CD8-positive, alpha-beta memory T cell (primary cell): ENCODE measurements around the gene C5. TPM values are rescaled to one million over a fixed set of nuclear protein-coding genes. Genes with fewer than 3 reads are reported as not detected.

ENCODE experiments used
- CTCF ChIA-PET: fragments of 350-600 bp; sonication (Branson Sonifier 250); formaldehyde crosslinking; loops from one replicate; lab custom pipeline; 2021; ENCODE audit warnings: antibody characterized with exemption; lab: Charles Lee
- POLR2A ChIA-PET: fragments of 350-600 bp; sonication (Branson Sonifier 250); formaldehyde crosslinking; loops from one replicate; lab custom pipeline; 2021; ENCODE audit warnings: antibody characterized with exemption; lab: Charles Lee
- DNase-seq, 5 donors: peaks; one replicate each; pipeline versions ENCODE4 v3.0.0 to v3.0.0-alpha.2; 2020 to 2022; ENCODE audit warnings: mixed read lengths in 1 of 5
- H3K27ac ChIP-seq: one replicate; pipeline ENCODE4 v1.7.0; 2013; ENCODE audit warnings: low read depth, mild to moderate bottlenecking, low read length, moderate library complexity
- H3K27me3 ChIP-seq: 2 replicates; pipeline ENCODE4 v1.7.0; 2013; ENCODE audit warnings: low read length, mild to moderate bottlenecking; ENCODE audit not compliant: insufficient read depth, poor library complexity, severe bottlenecking
- H3K36me3 ChIP-seq: 2 replicates; pipeline ENCODE4 v1.7.0; 2013; ENCODE audit warnings: mild to moderate bottlenecking, low read length, moderate library complexity; ENCODE audit not compliant: insufficient read depth
- H3K4me1 ChIP-seq: 2 replicates; pipeline ENCODE4 v1.7.0; 2013; ENCODE audit warnings: mild to moderate bottlenecking, low read length, moderate library complexity; ENCODE audit not compliant: insufficient read depth
- H3K4me3 ChIP-seq: 2 replicates; pipeline ENCODE4 v1.7.0; 2013; ENCODE audit warnings: mild to moderate bottlenecking, low read length
- H3K9me3 ChIP-seq: 2 replicates; pipeline ENCODE4 v1.7.0; 2013; ENCODE audit warnings: mild to moderate bottlenecking, low read length
- H3K27ac Mint-ChIP-seq, 8 donors: one replicate each; pipeline ENCODE4 v1.8.0; 2020 to 2021; ENCODE audit warnings: mixed read lengths in 8 of 8, mild to moderate bottlenecking in 6 of 8, inconsistent platforms in 3 of 8, moderate library complexity in 3 of 8
- H3K27me3 Mint-ChIP-seq, 2 donors: one replicate each; pipeline ENCODE4 v1.8.0; 2020 to 2021; ENCODE audit warnings: mixed read lengths in 2 of 2, mild to moderate bottlenecking in 1 of 2, moderate library complexity in 1 of 2
- H3K36me3 Mint-ChIP-seq, 3 donors: one replicate each; pipeline ENCODE4 v1.8.0; 2020 to 2021; ENCODE audit warnings: mixed read lengths in 3 of 3, inconsistent platforms in 1 of 3, mild to moderate bottlenecking in 1 of 3
- H3K4me1 Mint-ChIP-seq, 3 donors: one replicate each; pipeline ENCODE4 v1.8.0; 2020 to 2021; ENCODE audit warnings: mixed read lengths in 3 of 3, inconsistent platforms in 1 of 3, mild to moderate bottlenecking in 1 of 3
- H3K4me3 Mint-ChIP-seq, 7 donors: one replicate each; pipeline ENCODE4 v1.8.0; 2020 to 2021; ENCODE audit warnings: mixed read lengths in 7 of 7, mild to moderate bottlenecking in 6 of 7, moderate library complexity in 4 of 7, inconsistent platforms in 2 of 7
- H3K9me3 Mint-ChIP-seq, 5 donors: one replicate each; pipeline ENCODE4 v1.8.0; 2020 to 2022; ENCODE audit warnings: mixed read lengths in 5 of 5, mild to moderate bottlenecking in 3 of 5, moderate library complexity in 2 of 5, inconsistent platforms in 1 of 5
- polyA plus RNA-seq: library from polyadenylated mRNA; unstranded; fragments of 300-500 nt; fragmentation: Illumina TruSeq; gene quantifications from one replicate; pipeline ENCODE4 v1.2.3, GENCODE V29; 2021
- total RNA-seq, 2 experiments: library from RNA; stranded (reverse); gene quantifications; one replicate each; pipeline ENCODE4 v1.2.3, GENCODE V29; 2021

C5 gene
- total and polyA plus RNA-seq, 3 experiments from 2014 or later: 1.1 to 1.3 TPM; not detected in 1

- Histone ChIP-seq H3K4me1 (no peaks in the 10 kb centered on the region), H3K27me3 (no peaks in the 10 kb centered on the region), H3K4me3 (no peak overlapping the region), H3K36me3 (no peaks in the 10 kb centered on the region), H3K9me3 (no peaks in the 10 kb centered on the region), H3K27ac (no peak overlapping the region)
- Mint-ChIP-seq H3K36me3 (no peaks in the 10 kb centered on the region), H3K27ac (no peak overlapping the region), H3K27me3 (no peaks in the 10 kb centered on the region), H3K4me1 (no peaks in the 10 kb centered on the region), H3K4me3 (no peak overlapping the region), H3K9me3 (no peaks in the 10 kb centered on the region)
- CTCF ChIA-PET: interaction anchor here (1.1 kb wide), 1 partner anchor 15 kb away, joined by 4 read pairs; no protein-coding TSS in a partner anchor
- DNase-seq: no peak
- POLR2A ChIA-PET: interaction anchor here (0.6 kb wide), 1 partner anchor 60 kb away, joined by 5 read pairs; no protein-coding TSS in a partner anchor
Measured at GRCh38 chr9:120950421-120951388, 99.4 kb downstream of the C5 start.

DNA sequence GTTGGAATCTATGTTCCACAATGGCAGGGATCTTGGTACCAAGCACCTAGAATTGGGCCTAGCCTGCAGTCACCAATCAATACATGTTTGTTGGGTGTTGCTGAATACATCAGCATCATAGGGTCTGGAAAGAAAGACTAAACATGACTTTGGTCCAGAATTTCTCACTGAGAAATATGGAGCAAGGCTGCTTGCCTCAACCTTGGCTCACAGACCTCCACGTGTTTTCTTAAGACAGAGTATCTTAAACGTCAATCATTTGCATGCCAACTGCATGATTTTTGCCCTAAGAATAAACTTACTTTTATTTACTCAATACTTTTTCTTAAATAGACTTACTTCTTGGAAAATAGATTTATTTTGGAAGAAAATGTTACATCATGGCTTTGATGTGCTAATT is 100.8 kb downstream of the C5 start:
- H3K4me3 ChIP-seq: no peak overlapping the region

GRCh38 chr9:120948824-120949223 is 101.3 kb downstream of the C5 start:
- no peak overlapping the region for H3K4me3 Mint-ChIP-seq
- CTCF ChIA-PET: no interaction called here
- H3K9me3 ChIP-seq: no peaks in the 10 kb centered on the region
- H3K36me3 ChIP-seq: no peaks in the 10 kb centered on the region
- POLR2A ChIA-PET: no interaction called here
- H3K27me3 Mint-ChIP-seq: no peaks in the 10 kb centered on the region
- H3K4me1 Mint-ChIP-seq: no peaks in the 10 kb centered on the region
- H3K27me3 ChIP-seq: no peaks in the 10 kb centered on the region
- H3K4me3 ChIP-seq: no peak overlapping the region
- no peak for DNase-seq
- H3K27ac ChIP-seq: no peak overlapping the region
- no peaks in the 10 kb centered on the region for H3K9me3 Mint-ChIP-seq
- no peaks in the 10 kb centered on the region for H3K4me1 ChIP-seq
- H3K36me3 Mint-ChIP-seq: no peaks in the 10 kb centered on the region
- no peak overlapping the region for H3K27ac Mint-ChIP-seq

More for the DNA sequence above, 100.8 kb downstream of the C5 start:
- no peak for DNase-seq
- Histone ChIP-seq H3K4me1 (no peaks in the 10 kb centered on the region), H3K27ac (no peak overlapping the region), H3K9me3 (no peaks in the 10 kb centered on the region), H3K27me3 (no peaks in the 10 kb centered on the region), H3K36me3 (no peaks in the 10 kb centered on the region)
- no peaks in the 10 kb centered on the region for H3K9me3 Mint-ChIP-seq
- H3K36me3 Mint-ChIP-seq: no peaks in the 10 kb centered on the region
- ChIA-PET POLR2A (no interaction called here), CTCF (no interaction called here)
- H3K4me3 Mint-ChIP-seq: no peak overlapping the region
- H3K27ac Mint-ChIP-seq: no peak overlapping the region
- H3K4me1 Mint-ChIP-seq: no peaks in the 10 kb centered on the region
- no peaks in the 10 kb centered on the region for H3K27me3 Mint-ChIP-seq

GRCh38 chr9:120947222-120947621 is 102.9 kb downstream of the C5 start:
- ChIA-PET CTCF (no interaction called here), POLR2A (no interaction called here)
- no peaks in the 10 kb centered on the region for H3K36me3 Mint-ChIP-seq
- Histone ChIP-seq H3K27ac (no peak overlapping the region), H3K27me3 (no peaks in the 10 kb centered on the region), H3K4me3 (no peak overlapping the region), H3K36me3 (no peaks in the 10 kb centered on the region), H3K9me3 (no peaks in the 10 kb centered on the region), H3K4me1 (no peaks in the 10 kb centered on the region)
- no peak overlapping the region for H3K4me3 Mint-ChIP-seq
- no peak for DNase-seq
- no peak overlapping the region for H3K27ac Mint-ChIP-seq
- H3K4me1 Mint-ChIP-seq: no peaks in the 10 kb centered on the region
- no peaks in the 10 kb centered on the region for H3K27me3 Mint-ChIP-seq
- no peaks in the 10 kb centered on the region for H3K9me3 Mint-ChIP-seq

DNA sequence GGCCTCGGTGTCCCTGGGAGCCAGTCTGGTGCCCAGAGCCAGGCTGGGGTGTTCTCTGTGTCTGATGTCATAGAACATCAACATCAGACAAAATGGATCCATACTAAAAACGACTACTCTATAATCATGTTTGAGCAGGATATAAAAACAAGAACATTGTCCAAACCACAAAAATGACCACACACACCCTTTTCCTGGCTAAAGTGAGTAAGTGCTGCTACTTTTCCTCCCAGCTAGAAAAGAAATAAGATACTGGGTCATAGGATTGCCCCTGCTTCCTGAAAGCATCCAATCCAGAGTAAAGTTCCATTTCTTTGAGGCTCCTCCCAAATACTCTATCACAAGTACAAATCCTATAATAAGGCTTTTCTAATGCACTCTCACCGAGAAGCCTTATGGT is 103.8 kb downstream of the C5 start:
- Mint-ChIP-seq H3K4me3 (no peak overlapping the region), H3K36me3 (no peaks in the 10 kb centered on the region), H3K9me3 (no peaks in the 10 kb centered on the region), H3K4me1 (no peaks in the 10 kb centered on the region), H3K27ac (peak overlapping the region in 1 of 8 donors; percentile 43), H3K27me3 (no peaks in the 10 kb centered on the region)
- H3K4me3 ChIP-seq: no peak overlapping the region
- H3K4me1 ChIP-seq: no peaks in the 10 kb centered on the region
- CTCF ChIA-PET: no interaction called here
- no peak overlapping the region for H3K27ac ChIP-seq
- no peaks in the 10 kb centered on the region for H3K9me3 ChIP-seq
- DNase-seq: no peak
- H3K27me3 ChIP-seq: no peaks in the 10 kb centered on the region
- H3K36me3 ChIP-seq: no peaks in the 10 kb centered on the region
- POLR2A ChIA-PET: no interaction called here

DNA sequence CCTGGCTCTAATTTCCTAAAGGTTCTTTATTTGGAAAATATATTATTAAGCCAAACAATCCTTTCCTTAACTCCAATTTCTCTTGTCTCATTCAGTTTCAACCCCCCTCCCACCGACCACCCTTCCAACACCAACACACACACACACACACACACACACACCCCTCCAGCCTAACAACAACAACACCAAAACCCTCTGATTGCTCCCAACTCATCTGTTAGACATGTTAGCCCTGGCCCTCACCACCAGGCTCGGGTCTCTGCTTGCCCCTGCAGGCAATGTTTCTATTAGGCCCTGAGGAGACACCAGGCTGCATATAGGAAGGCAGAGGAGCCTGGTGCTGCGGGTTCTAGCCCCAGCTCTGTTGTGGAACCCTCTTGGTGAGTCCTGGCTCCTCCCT is 105.1 kb downstream of the C5 start:
- Mint-ChIP-seq H3K27ac (peak overlapping the region in 2 of 8 donors; percentile 4 to 32), H3K9me3 (no peaks in the 10 kb centered on the region)
- no peak for DNase-seq

DNA sequence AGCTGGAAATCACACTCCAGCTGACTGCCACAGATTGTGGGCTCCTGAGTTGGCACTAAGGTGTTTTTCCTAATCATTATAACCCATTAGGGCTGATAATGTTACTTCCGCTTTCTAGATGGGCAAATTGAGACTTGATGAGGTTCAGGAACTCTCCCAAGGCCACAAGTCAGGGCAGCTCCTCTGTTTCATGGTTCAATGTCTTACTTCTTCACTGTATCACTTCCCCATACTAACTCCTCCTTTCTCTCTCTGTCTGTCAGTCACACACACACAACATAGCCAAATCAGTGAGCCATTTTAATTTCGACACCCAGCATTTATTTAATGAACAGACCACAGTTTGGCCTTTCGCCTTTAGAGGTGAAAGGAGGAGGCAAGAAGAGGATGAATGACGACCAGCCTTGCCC is 105.6 kb downstream of the C5 start:
- no peak overlapping the region for H3K4me3 ChIP-seq
- H3K27ac ChIP-seq: no peak overlapping the region
- ChIA-PET POLR2A (no interaction called here), CTCF (no interaction called here)
- no peak for DNase-seq
- no peaks in the 10 kb centered on the region for H3K4me1 ChIP-seq
- no peaks in the 10 kb centered on the region for H3K27me3 Mint-ChIP-seq
- no peaks in the 10 kb centered on the region for H3K9me3 ChIP-seq
- H3K27ac Mint-ChIP-seq: peak overlapping the region in 1 of 8 donors; percentile 32
- no peaks in the 10 kb centered on the region for H3K27me3 ChIP-seq
- no peak overlapping the region for H3K4me3 Mint-ChIP-seq
- H3K4me1 Mint-ChIP-seq: no peaks in the 10 kb centered on the region
- no peaks in the 10 kb centered on the region for H3K36me3 ChIP-seq
- H3K9me3 Mint-ChIP-seq: no peaks in the 10 kb centered on the region
- H3K36me3 Mint-ChIP-seq: no peaks in the 10 kb centered on the region

More for the DNA sequence above, 105.1 kb downstream of the C5 start:
- no peaks in the 10 kb centered on the region for H3K4me1 Mint-ChIP-seq
- POLR2A ChIA-PET: no interaction called here
- Histone ChIP-seq H3K27ac (no peak overlapping the region), H3K36me3 (no peaks in the 10 kb centered on the region), H3K4me1 (no peaks in the 10 kb centered on the region), H3K9me3 (no peaks in the 10 kb centered on the region), H3K4me3 (no peak overlapping the region), H3K27me3 (no peaks in the 10 kb centered on the region)
- H3K36me3 Mint-ChIP-seq: no peaks in the 10 kb centered on the region
- H3K4me3 Mint-ChIP-seq: no peak overlapping the region
- no peaks in the 10 kb centered on the region for H3K27me3 Mint-ChIP-seq
- CTCF ChIA-PET: no interaction called here

DNA sequence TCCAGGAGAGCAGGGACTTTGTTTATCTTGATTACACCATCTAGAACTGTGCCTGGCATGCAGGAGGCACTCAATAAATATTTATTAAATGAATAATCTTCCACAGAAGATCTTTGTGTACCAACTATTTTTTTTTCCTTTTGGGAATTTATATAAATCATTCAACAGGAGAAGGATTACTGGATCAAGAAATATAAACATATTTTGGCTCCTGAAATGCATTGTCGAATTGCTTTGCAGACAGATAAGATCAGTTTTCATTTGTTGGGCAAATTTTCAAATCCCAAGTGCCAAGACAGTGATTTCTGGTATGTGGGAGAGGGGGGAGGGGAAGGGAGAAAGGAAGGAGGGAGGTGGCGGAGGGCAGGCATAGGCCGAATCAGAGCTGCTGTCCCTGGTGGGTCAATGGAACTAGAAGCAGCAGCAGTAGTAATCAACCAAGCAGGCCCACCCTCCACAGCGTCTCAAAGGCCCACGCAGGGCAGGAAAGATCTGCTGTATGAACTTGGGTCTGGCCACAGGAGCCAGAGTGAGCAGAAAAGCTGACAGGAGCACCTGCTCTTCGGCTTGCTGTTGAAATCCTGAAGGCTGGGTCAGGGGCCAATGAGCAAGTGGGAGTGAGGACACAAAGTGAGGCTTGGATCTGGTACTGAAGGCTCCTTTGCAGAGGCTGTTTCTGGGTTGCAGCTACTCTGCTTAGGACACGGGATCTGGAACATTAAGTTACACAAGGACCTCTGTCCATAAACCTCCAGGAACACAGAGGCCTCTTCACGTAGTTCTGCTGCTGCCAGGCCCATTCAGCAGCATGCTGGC is 107.7 kb downstream of the C5 start:
- H3K4me3 Mint-ChIP-seq: no peak overlapping the region
- H3K36me3 Mint-ChIP-seq: no peaks in the 10 kb centered on the region
- no peaks in the 10 kb centered on the region for H3K36me3 ChIP-seq
- H3K9me3 Mint-ChIP-seq: no peaks in the 10 kb centered on the region
- ChIA-PET CTCF (no interaction called here), POLR2A (no interaction called here)
- peaks cover 6% of the 10 kb centered on the region for H3K4me1 ChIP-seq
- DNase-seq: no peak
- no peak overlapping the region for H3K4me3 ChIP-seq
- H3K9me3 ChIP-seq: no peaks in the 10 kb centered on the region
- H3K27me3 Mint-ChIP-seq: no peaks in the 10 kb centered on the region
- H3K27ac ChIP-seq: no peak overlapping the region
- H3K4me1 Mint-ChIP-seq: peaks cover 0 to 3% (median 2%) of the 10 kb centered on the region in 3 donors
- H3K27me3 ChIP-seq: no peaks in the 10 kb centered on the region
- H3K27ac Mint-ChIP-seq: no peak overlapping the region
